Muscle layer of colon (tissue), 2 donors: ENCODE results near the gene NRN1L.

ENCODE experiments used
- H3K27ac ChIP-seq: one replicate; pipeline ENCODE4 v1.7.0; 2013; ENCODE audit warnings: low read depth, mild to moderate bottlenecking, low read length, moderate library complexity
- H3K27me3 ChIP-seq, 2 donors: one replicate each; pipeline ENCODE4 v1.7.0; 2013; ENCODE audit warnings: low read length in 2 of 2, mild to moderate bottlenecking in 2 of 2; ENCODE audit not compliant: insufficient read depth in 2 of 2, control insufficient read depth in 1 of 2
- H3K36me3 ChIP-seq: one replicate; pipeline ENCODE4 v1.7.0; 2013; ENCODE audit warnings: mild to moderate bottlenecking, low read length; ENCODE audit not compliant: insufficient read depth
- H3K4me1 ChIP-seq: one replicate; pipeline ENCODE4 v1.7.0; 2013; ENCODE audit warnings: mild to moderate bottlenecking, low read length; ENCODE audit not compliant: insufficient read depth
- H3K4me3 ChIP-seq, 2 donors: one replicate each; pipeline ENCODE4 v1.7.0; 2013; ENCODE audit warnings: low read length in 2 of 2, low read depth in 1 of 2, mild to moderate bottlenecking in 1 of 2, moderate library complexity in 1 of 2
- H3K9ac ChIP-seq: one replicate; pipeline ENCODE4 v1.7.0; 2013; ENCODE audit warnings: low read length
- H3K9me3 ChIP-seq: one replicate; pipeline ENCODE4 v1.7.0; 2013; ENCODE audit warnings: mild to moderate bottlenecking, low read length
- donor health status: abdominal sarcoma.
- donor health status: Adenocarcinoma of cecum.

The NRN1L gene

DNA sequence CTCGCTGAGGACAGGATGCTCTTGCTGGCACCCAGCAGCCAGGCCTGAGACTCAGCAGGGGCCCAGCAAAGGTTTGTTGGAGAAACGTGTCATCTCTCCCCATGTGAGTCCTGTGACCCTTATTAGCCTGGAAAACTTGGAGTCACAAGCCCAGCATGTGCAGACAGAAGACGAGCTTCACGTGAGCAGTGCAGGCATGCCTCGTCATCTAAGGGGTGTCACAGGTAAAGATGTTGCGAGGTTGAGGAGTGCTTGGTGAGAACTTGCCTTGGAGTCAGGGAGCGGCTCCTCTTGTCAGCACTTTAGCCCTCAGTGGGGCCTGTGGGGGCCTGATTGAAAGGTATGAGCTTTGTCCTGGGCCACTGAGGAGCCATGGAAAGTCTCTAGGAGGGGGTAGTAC is 49.1 kb downstream of the NRN1L start:
- no peak overlapping the region for H3K4me3 ChIP-seq
- no peak overlapping the region for H3K9ac ChIP-seq
- H3K27me3 ChIP-seq: no peaks in the 10 kb centered on the region
- H3K9me3 ChIP-seq: no peaks in the 10 kb centered on the region
- H3K36me3 ChIP-seq: peaks cover 7% of the 10 kb centered on the region
- H3K27ac ChIP-seq: no peak overlapping the region
- H3K4me1 ChIP-seq: peaks cover 21% of the 10 kb centered on the region

DNA sequence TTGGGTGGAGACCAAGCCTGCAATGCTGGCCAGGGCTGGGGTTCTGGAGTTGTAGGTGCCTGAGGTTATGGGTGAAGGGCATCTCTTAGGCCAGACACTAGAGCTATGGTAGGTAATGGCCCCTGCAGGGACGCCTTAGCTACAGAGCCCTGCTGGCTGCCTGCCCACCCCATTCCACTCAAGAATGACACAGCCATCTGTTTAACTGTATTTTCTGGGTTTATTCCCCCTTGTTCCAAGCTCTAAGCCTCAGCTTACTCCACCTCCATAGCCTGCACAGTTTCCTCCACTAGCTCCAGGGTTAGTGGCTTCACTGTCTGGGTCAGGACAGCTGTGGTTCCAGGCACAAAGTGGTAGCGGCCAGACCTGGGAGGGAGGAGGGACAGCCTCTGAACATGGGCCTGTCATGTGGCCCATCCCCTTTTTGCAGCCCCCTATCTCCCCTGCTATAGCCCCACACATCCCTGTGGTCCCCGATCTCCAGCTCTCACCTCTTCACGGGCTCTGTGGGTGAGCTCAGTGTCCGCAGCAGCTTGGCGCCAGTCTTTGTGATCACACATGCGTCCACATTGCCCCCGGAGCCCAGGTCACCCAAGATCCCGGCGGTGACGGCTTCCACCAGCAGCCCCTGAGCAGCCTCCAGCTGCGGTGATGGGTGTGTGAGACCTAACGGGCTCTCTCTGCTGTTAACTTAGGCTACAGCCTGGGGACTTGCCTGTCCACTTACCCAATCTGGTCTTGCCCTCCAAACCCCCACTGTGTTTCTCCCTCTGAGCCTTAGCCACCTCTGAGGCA is 49.8 kb downstream of the NRN1L start:
- Histone ChIP-seq H3K27me3 (no peaks in the 10 kb centered on the region), H3K27ac (peak overlapping the region; percentile 98), H3K9ac (peak overlapping the region; percentile 66), H3K36me3 (peaks cover 7% of the 10 kb centered on the region), H3K4me3 (peak overlapping the region; percentile 67 to 93), H3K4me1 (peaks cover 21% of the 10 kb centered on the region), H3K9me3 (no peaks in the 10 kb centered on the region)

DNA sequence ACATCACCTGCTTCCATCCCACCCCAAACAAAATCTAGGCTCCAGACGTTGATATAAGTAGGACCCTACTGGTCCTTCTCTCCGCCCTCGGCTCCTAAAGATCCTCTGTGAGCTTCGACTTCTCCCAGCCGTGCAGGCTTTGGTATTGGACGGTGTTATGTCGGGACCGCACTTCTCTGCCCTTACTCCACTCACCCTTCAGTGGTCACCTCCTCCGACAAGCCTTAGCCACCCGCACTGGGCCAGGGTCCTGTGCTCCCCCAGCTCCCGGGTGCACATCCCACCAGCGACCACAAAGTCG is 50.4 kb downstream of the NRN1L start:
- Histone ChIP-seq H3K36me3 (peaks cover 13% of the 10 kb centered on the region), H3K27ac (peak overlapping the region; percentile 98), H3K9me3 (no peaks in the 10 kb centered on the region), H3K9ac (peak overlapping the region; percentile 66), H3K27me3 (no peaks in the 10 kb centered on the region), H3K4me1 (peaks cover 21% of the 10 kb centered on the region), H3K4me3 (peak overlapping the region; percentile 67 to 93)

DNA sequence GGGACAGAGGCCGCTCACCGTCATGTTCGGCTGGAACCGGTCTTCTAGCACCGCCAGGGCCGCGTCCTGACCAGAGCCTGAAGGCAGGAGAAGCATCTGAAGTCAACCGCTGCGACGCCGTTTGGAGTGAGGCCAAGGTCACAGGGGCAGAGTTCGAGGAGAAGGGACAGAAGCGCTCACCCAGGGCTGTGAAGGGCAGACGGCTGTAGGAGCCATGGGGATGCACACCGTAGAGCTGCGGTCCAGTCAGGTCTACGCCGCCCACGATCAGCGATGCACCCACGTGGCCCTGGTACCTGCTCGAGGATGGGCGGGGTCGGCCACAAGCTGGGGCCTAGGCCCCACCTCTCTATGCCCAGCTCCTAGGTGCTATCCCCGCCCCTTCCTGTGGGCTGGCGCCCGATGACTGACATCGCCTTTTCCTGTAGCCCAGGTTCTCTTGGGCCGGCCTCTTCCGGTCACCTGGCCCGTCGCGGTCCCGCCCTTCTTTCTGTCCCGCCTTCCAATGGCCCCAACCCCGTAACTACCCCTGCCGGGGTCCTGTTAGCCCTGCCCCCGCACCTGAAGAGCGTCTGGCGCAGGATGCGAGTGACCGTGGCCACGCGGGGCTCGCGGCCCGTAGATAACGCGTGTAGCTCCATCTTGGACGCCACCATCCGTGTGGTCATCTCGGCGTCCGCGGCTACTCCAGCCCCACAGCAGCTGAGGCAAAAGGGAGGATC is 50.9 kb downstream of the NRN1L start:
- H3K9ac ChIP-seq: peak overlapping the region; percentile 92
- peak overlapping the region; percentile 67 to 93 for H3K4me3 ChIP-seq
- H3K27ac ChIP-seq: peak overlapping the region; percentile 98
- H3K9me3 ChIP-seq: no peaks in the 10 kb centered on the region
- H3K27me3 ChIP-seq: no peaks in the 10 kb centered on the region
- H3K4me1 ChIP-seq: peaks cover 21% of the 10 kb centered on the region
- H3K36me3 ChIP-seq: peaks cover 17% of the 10 kb centered on the region
